K562 (cell line): ENCODE data around the gene KMT2A. TPM values are rescaled to one million over a fixed set of nuclear protein-coding genes. Genes with fewer than 3 reads are reported as not detected.

Experiments
- CREB3L1 ChIP-seq: fragments of 450-650 bp; IDR thresholded peaks from 2 replicates; pipeline ENCODE4 v1.6.1; 2014; ENCODE audit warnings: low read depth, mild to moderate bottlenecking, moderate library complexity, borderline replicate concordance
- FOXK1 ChIP-seq: sonication (generic); formaldehyde crosslinking; IDR thresholded peaks from 2 replicates; pipeline ENCODE4 v1.8.0; 2022; ENCODE audit warnings: missing genetic modification reagents, mild to moderate bottlenecking, borderline replicate concordance
- FOXP1 ChIP-seq: sonication (generic); formaldehyde crosslinking; IDR thresholded peaks from 2 replicates; pipeline ENCODE4 v1.8.0; 2022; ENCODE audit warnings: mild to moderate bottlenecking, missing genetic modification reagents
- HDAC2 ChIP-seq: fragments of 450-650 bp; IDR thresholded peaks from 2 replicates; pipeline ENCODE4 v1.6.1; 2016; ENCODE audit warnings: mild to moderate bottlenecking
- NFRKB ChIP-seq: fragments of 450-650 bp; IDR thresholded peaks from 2 replicates; pipeline ENCODE4 v1.6.1; 2016; ENCODE audit warnings: low read depth
- PRPF4 ChIP-seq: fragments of 200-400 bp; formaldehyde crosslinking; IDR thresholded peaks from one replicate; pipeline ENCODE4 v1.6.1; 2017; ENCODE audit warnings: low read length, low read depth, mild to moderate bottlenecking; ENCODE audit not compliant: insufficient read depth, poor library complexity, severe bottlenecking
- RBBP5 ChIP-seq: fragments of 200-600 bp; sonication (generic); IDR thresholded peaks from 2 replicates; pipeline ENCODE4 v1.6.1; 2012; ENCODE audit warnings: borderline replicate concordance, mild to moderate bottlenecking, low read length, control low read depth, inconsistent platforms; ENCODE audit not compliant: insufficient read depth, poor library complexity, severe bottlenecking
- RBM15 ChIP-seq: fragments of 200-400 bp; formaldehyde crosslinking; IDR thresholded peaks from 2 replicates; pipeline ENCODE4 v1.6.1; 2018; ENCODE audit warnings: mild to moderate bottlenecking, low read length, moderate library complexity; ENCODE audit not compliant: insufficient read depth
- TARDBP ChIP-seq: fragments of 450-650 bp; IDR thresholded peaks from 2 replicates; pipeline ENCODE4 v1.6.1; 2016
- ZBTB8A ChIP-seq: fragments of 450-650 bp; IDR thresholded peaks from 2 replicates; pipeline ENCODE4 v1.6.1; 2018; ENCODE audit warnings: mild to moderate bottlenecking, moderate library complexity; ENCODE audit not compliant: partially characterized antibody
- ZFP36 ChIP-seq: fragments of 150-350 bp; IDR thresholded peaks from 2 replicates; pipeline ENCODE4 v1.6.1; 2018; ENCODE audit warnings: low read length, low read depth; ENCODE audit not compliant: partially characterized antibody
- ZNF121 ChIP-seq: sonication (generic); formaldehyde crosslinking; conservative IDR thresholded peaks from 2 replicates; pipeline ENCODE4 v1.8.0; 2022; ENCODE audit warnings: missing genetic modification reagents
- ZNF347 ChIP-seq: fragments of 450-650 bp; formaldehyde crosslinking; IDR thresholded peaks from 2 replicates; pipeline ENCODE4 v1.4.0; 2020; ENCODE audit warnings: low read depth, mild to moderate bottlenecking, moderate library complexity
- ZNF436 ChIP-seq: fragments of 250-450, 450-650 bp; sonication (Bioruptor Pico); formaldehyde crosslinking; IDR thresholded peaks from 2 replicates; pipeline ENCODE4 v1.7.0; 2020; ENCODE audit warnings: mild to moderate bottlenecking
- ZNF707 ChIP-seq: fragments of 250-450 bp; sonication (Bioruptor Pico); conservative IDR thresholded peaks from 2 replicates; pipeline ENCODE4 v1.8.0; 2022; ENCODE audit warnings: inconsistent platforms, mild to moderate bottlenecking, moderate library complexity
- ZNF75A ChIP-seq: fragments of 450-650 bp; formaldehyde crosslinking; IDR thresholded peaks from 2 replicates; pipeline ENCODE4 v1.4.0; 2020; ENCODE audit warnings: mild to moderate bottlenecking
- polyA plus RNA-seq, 8 experiments: library from polyadenylated mRNA; depleted of rRNA in 4 of 8; stranded (reverse) in 5 of 8; unstranded in 3 of 8; fragments of >200 nt; fragmentation: Nextera tagmentation in 2 of 8; fragmentation: Illumina TruSeq in 1 of 8; extraction: Ambion mirVana in 2 of 8; extraction: Trizol in 1 of 8; gene quantifications; 2 replicates each; pipeline versions ENCODE4 v1.2.1 to v1.2.3, GENCODE V29; 2011 to 2014; ENCODE audit warnings: inconsistent platforms in 1 of 8, missing spikeins in 1 of 8
- total RNA-seq, 7 experiments: library from RNA; depleted of rRNA in 6 of 7; stranded (reverse); fragments of >200 nt in 6 of 7; fragmentation: Illumina TruSeq in 2 of 7; extraction: Trizol in 2 of 7; gene quantifications; 2 replicates each; pipeline versions ENCODE4 v1.2.1 to v1.2.3, GENCODE V29; 2011 to 2021; ENCODE audit warnings: low replicate concordance in 1 of 7
- TF ChIP-seq, protein P1 (sequence below): sonication (generic); formaldehyde crosslinking; IDR thresholded peaks from 2 replicates; pipeline ENCODE4 v1.8.1; 2022; ENCODE audit warnings: missing genetic modification reagents
- TF ChIP-seq, protein P2 (sequence below): sonication (generic); formaldehyde crosslinking; IDR thresholded peaks from 2 replicates; pipeline ENCODE4 v1.8.0; 2023; ENCODE audit warnings: mild to moderate bottlenecking, missing genetic modification reagents
- TF ChIP-seq, protein P3 (sequence below), 3 experiments: fragments of 200-800 bp in 1 of 3; sonication (Bioruptor generic) in 1 of 3; sonication (generic) in 1 of 3; formaldehyde crosslinking in 1 of 3; IDR thresholded peaks; 2 replicates each; pipeline versions ENCODE4 v1.6.1 to v1.8.0; 2016 to 2022; ENCODE audit warnings: mild to moderate bottlenecking in 2 of 3, missing compliant biosample characterization in 2 of 3, missing genetic modification characterization in 2 of 3, missing genetic modification reagents in 1 of 3
- TF ChIP-seq, protein P4 (sequence below): fragments of 250-450 bp; sonication (Bioruptor Pico); IDR thresholded peaks from 2 replicates; pipeline ENCODE4 v1.4.0; 2020; ENCODE audit warnings: borderline replicate concordance

The KMT2A gene
- total and polyA plus RNA-seq, 9 of the 15 experiments (the other 6 are each of a cell fraction or from before 2014, with no cell fraction given), result 9.6 to 59.9 (median 32.6) TPM

- TF ChIP-seq RBM15 (no peak), ZFP36 (no peak), ZNF707 (CRISPR knock-in tag) (no peak), RBBP5 (peak; percentile 99), CREB3L1 (no peak), FOXP1 (CRISPR knock-in tag) (peak; percentile 78; the same call in 1 of the 2 replicates), NFRKB (peak; percentile 28; the same call in 1 of the 2 replicates), TARDBP (no peak), ZBTB8A (no peak), ZNF75A (no peak), PRPF4 (no peak), ZNF347 (no peak), ZNF436 (CRISPR knock-in tag) (no peak), FOXK1 (CRISPR knock-in tag) (no peak), ZNF121 (no peak), HDAC2 (0 out of 2 replicates have a peak, but pooled peaks have one; percentile 47)
- TF ChIP-seq, protein P1, sequence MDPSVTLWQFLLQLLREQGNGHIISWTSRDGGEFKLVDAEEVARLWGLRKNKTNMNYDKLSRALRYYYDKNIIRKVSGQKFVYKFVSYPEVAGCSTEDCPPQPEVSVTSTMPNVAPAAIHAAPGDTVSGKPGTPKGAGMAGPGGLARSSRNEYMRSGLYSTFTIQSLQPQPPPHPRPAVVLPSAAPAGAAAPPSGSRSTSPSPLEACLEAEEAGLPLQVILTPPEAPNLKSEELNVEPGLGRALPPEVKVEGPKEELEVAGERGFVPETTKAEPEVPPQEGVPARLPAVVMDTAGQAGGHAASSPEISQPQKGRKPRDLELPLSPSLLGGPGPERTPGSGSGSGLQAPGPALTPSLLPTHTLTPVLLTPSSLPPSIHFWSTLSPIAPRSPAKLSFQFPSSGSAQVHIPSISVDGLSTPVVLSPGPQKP (CRISPR knock-in tag), result no peak
- TF ChIP-seq, protein P2, sequence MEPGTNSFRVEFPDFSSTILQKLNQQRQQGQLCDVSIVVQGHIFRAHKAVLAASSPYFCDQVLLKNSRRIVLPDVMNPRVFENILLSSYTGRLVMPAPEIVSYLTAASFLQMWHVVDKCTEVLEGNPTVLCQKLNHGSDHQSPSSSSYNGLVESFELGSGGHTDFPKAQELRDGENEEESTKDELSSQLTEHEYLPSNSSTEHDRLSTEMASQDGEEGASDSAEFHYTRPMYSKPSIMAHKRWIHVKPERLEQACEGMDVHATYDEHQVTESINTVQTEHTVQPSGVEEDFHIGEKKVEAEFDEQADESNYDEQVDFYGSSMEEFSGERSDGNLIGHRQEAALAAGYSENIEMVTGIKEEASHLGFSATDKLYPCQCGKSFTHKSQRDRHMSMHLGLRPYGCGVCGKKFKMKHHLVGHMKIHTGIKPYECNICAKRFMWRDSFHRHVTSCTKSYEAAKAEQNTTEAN (CRISPR knock-in tag), result no peak
- TF ChIP-seq, protein P3, sequence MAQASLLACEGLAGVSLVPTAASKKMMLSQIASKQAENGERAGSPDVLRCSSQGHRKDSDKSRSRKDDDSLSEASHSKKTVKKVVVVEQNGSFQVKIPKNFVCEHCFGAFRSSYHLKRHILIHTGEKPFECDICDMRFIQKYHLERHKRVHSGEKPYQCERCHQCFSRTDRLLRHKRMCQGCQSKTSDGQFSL (CRISPR knock-in tag; IDR thresholded peaks at IDR 0.05), result no peak
- TF ChIP-seq, protein P3 (tag; IDR thresholded peaks at IDR 0.05), result no peak
- TF ChIP-seq, protein P4, sequence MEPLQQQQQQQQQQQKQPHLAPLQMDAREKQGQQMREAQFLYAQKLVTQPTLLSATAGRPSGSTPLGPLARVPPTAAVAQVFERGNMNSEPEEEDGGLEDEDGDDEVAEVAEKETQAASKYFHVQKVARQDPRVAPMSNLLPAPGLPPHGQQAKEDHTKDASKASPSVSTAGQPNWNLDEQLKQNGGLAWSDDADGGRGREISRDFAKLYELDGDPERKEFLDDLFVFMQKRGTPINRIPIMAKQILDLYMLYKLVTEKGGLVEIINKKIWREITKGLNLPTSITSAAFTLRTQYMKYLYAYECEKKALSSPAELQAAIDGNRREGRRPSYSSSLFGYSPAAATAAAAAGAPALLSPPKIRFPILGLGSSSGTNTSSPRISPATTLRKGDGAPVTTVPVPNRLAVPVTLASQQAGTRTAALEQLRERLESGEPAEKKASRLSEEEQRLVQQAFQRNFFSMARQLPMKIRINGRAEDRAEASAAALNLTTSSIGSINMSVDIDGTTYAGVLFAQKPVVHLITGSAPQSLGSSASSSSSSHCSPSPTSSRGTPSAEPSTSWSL (CRISPR knock-in tag), result no peak
Observed at GRCh38 chr11:118401151-118401879, 35.0 kb upstream of the KMT2A start, which contains the start of gene ATP5MG (continued).
